IPS DF 4.7 (cell line): ENCODE results near the gene CLK1.

Experiments used
- DNase-seq: peaks from one replicate; pipeline ENCODE4 v3.0.0-alpha.2; 2013; ENCODE audit warnings: low spot score; ENCODE audit errors: extremely low read depth

Gene CLK1

GRCh38 chr2:200811333-200812121 lies 52.9 kb downstream of the CLK1 start, which contains the start of gene BZW1:
Gene BZW1, plus strand, starts transcription at chr2:200811910. Its CDS starts 1,308 bp downstream, at chr2:200813218.
- DNase-seq, result peak; percentile 76

DNA sequence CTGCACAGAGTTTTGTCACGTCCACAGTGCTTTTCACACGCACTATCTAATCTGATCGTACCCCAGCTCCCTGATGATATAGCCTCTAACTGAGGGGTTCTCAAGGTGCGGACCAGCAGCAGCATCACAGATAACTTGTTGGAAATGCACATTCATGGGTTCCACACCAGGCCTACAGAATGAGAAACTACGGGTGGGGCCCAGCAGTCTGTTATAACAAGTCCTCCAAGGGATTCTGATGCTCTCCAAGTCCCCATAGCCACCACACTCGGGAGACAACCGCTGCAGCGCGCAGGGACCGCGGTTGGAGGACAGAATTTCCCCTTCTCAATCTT lies 53.5 kb downstream of the CLK1 start:
- no peak for DNase-seq

GRCh38 chr2:200810252-200810997 lies 54.0 kb downstream of the CLK1 start:
- no peak for DNase-seq

DNA sequence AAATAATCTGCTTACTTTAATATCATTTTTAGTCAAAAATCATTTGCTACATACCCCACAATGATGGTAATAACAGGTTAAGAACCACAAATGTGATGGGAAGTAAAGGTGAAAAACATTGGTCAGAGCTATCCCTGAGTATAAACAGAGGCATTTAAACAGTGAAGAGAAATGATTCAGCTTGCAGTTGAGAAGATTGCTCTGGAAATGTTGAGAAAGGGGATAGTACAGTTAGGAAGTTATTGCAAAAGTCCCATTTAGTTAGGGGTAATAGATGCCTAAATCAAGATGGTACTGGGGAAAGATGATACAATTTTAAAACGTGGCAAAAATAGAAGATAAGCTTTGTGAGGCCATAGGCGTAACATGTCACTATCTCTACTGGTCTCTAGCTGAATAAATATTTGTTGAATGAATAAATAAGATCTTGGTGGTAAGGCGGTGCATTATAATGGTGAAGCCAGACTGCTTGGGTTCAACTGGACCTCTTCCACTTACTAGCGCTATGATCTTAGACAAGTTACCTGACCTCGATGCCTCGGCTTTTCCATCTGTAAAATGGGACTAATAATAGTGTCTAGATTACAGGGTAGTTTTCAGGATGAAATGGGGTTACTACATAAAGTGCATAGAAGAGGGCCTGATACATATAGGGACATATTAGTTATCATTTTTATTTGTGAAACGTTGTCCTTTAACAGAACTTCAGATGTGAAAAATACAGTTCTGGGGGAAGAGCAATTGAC lies 54.8 kb downstream of the CLK1 start:
- no peak for DNase-seq
